HepG2 (cell line): ENCODE results near the gene TFEB. TPM values are rescaled to one million over a fixed set of nuclear protein-coding genes. Genes with fewer than 3 reads are reported as not detected.

Experiments
- ATAC-seq: fragments of 200-7000 bp; cut with Tn5 transposase; 3 replicates; pipeline ENCODE4 v1.9.1; 2020; ENCODE audit warnings: mild to moderate bottlenecking, moderate library complexity
- BruUV-seq: library from RNA; stranded (reverse); fragments of 400-500 nt; replicated peaks from 2 replicates; lab custom pipeline; 2021; lab: Mats Ljungman, UMichigan
- CTCF ChIA-PET: fragments of 300-600 bp; formaldehyde crosslinking; extraction: SDS; loops from one replicate; lab custom pipeline; 2021; ENCODE audit warnings: low total read pairs, inconsistent platforms, low intra/inter-chr PET ratio; lab: Yijun Ruan, JAX
- POLR2A ChIA-PET: fragments of 350-600 bp; sonication (Branson Sonifier 250); formaldehyde crosslinking; loops from one replicate; lab custom pipeline; 2020; ENCODE audit warnings: antibody characterized with exemption, inconsistent platforms; lab: Yijun Ruan, JAX
- DNase-seq: peaks from one replicate; pipeline ENCODE4 v3.0.0-alpha.2; 2015; ENCODE audit warnings: low spot score
- FAIRE-seq: peaks from 3 replicates; lab custom pipeline; 2011; peaks lifted over from hg19 to GRCh38; lab: Jason Lieb, UNC
- H2AFZ ChIP-seq: one replicate; pipeline ENCODE4 v1.6.1; 2011; ENCODE audit warnings: low read length, inconsistent platforms
- H3K27ac ChIP-seq: fragments of 300-600 bp; 3 replicates; pipeline ENCODE4 v1.8.0; 2011; ENCODE audit warnings: mixed run types, mild to moderate bottlenecking, mixed read lengths, low read length, inconsistent platforms; ENCODE audit not compliant: insufficient read depth; ENCODE audit errors: extremely low read length
- H3K27me3 ChIP-seq, 2 experiments: fragments of 200-600 bp in 1 of 2; 2 replicates in 1 of 2; 3 replicates in 1 of 2; pipeline versions ENCODE4 v1.6.0 to v1.8.0; 2011; ENCODE audit warnings: low read length in 2 of 2, mild to moderate bottlenecking in 2 of 2, moderate library complexity in 2 of 2, inconsistent platforms in 1 of 2; ENCODE audit not compliant: insufficient read depth in 2 of 2, control insufficient read depth in 1 of 2
- H3K36me3 ChIP-seq, 2 experiments: fragments of 200-600 bp in 1 of 2; replicated peaks in 1 of 2; 2 replicates in 1 of 2; 3 replicates in 1 of 2; pipeline versions ENCODE4 v1.5.1 to v1.8.0; 2011; ENCODE audit warnings: low read length in 2 of 2, inconsistent platforms in 1 of 2; ENCODE audit not compliant: insufficient read depth in 2 of 2, control insufficient read depth in 1 of 2
- H3K4me1 ChIP-seq: 2 replicates; pipeline ENCODE4 v1.5.1; 2012; ENCODE audit warnings: low read length, inconsistent platforms; ENCODE audit not compliant: insufficient read depth
- H3K4me2 ChIP-seq: 2 replicates; pipeline ENCODE4 v1.6.0; 2011; ENCODE audit warnings: low read depth, low read length, inconsistent platforms
- H3K4me3 ChIP-seq, 3 experiments: fragments of 200-600 bp in 1 of 3; sonication (generic), shearing (Covaris generic) in 1 of 3; replicated peaks in 1 of 3; 2 replicates each; pipeline ENCODE4 v1.5.1; 2011 to 2016; ENCODE audit warnings: low read length in 3 of 3, inconsistent platforms in 2 of 3, low read depth in 2 of 3, mild to moderate bottlenecking in 2 of 3, control low read depth in 1 of 3, mixed read lengths in 1 of 3; ENCODE audit not compliant: insufficient read depth in 1 of 3
- H3K79me2 ChIP-seq: one replicate; pipeline ENCODE4 v1.6.1; 2011; ENCODE audit warnings: low read length, inconsistent platforms; ENCODE audit not compliant: insufficient read depth
- H3K9ac ChIP-seq: 2 replicates; pipeline ENCODE4 v1.6.0; 2011; ENCODE audit warnings: mild to moderate bottlenecking, low read depth, low read length, inconsistent platforms; ENCODE audit not compliant: insufficient read depth
- H3K9me3 ChIP-seq: 2 replicates; pipeline ENCODE4 v1.5.1; 2012; ENCODE audit warnings: mild to moderate bottlenecking, low read length
- H4K20me1 ChIP-seq: 2 replicates; pipeline ENCODE4 v1.6.0; 2011; ENCODE audit warnings: inconsistent platforms, mild to moderate bottlenecking, low read length, moderate library complexity; ENCODE audit not compliant: insufficient read depth
- ETS1 ChIP-seq: sonication (generic); formaldehyde crosslinking; IDR thresholded peaks from 2 replicates; pipeline ENCODE4 v1.4.0; 2020; ENCODE audit warnings: missing genetic modification reagents
- FOXP4 ChIP-seq: sonication (generic); formaldehyde crosslinking; IDR thresholded peaks from 2 replicates; pipeline ENCODE4 v1.4.0; 2020; ENCODE audit warnings: missing genetic modification reagents
- GATA4 ChIP-seq: sonication (generic); IDR thresholded peaks from 2 replicates; pipeline ENCODE4 v1.6.1; 2016; ENCODE audit warnings: antibody characterized with exemption, low read depth, borderline replicate concordance
- GRHL1 ChIP-seq: sonication (generic); formaldehyde crosslinking; conservative IDR thresholded peaks from 2 replicates; pipeline ENCODE4 v1.8.0; 2022; ENCODE audit warnings: missing genetic modification reagents
- LRRFIP1 ChIP-seq: sonication (generic); formaldehyde crosslinking; conservative IDR thresholded peaks from 2 replicates; pipeline ENCODE4 v1.4.0; 2020; ENCODE audit warnings: missing genetic modification reagents
- MBNL3 ChIP-seq: fragments of 250-450 bp; sonication (Bioruptor Pico); conservative IDR thresholded peaks from 2 replicates; pipeline ENCODE4 v1.8.0; 2022; ENCODE audit warnings: mild to moderate bottlenecking, inconsistent platforms
- NR2F2 ChIP-seq: IDR thresholded peaks from 2 replicates; pipeline ENCODE4 v1.6.1; 2012; ENCODE audit warnings: low read depth, inconsistent platforms, borderline replicate concordance
- UBTF ChIP-seq: sonication (generic); formaldehyde crosslinking; IDR thresholded peaks from 2 replicates; pipeline ENCODE4 v1.4.0; 2020; ENCODE audit warnings: mild to moderate bottlenecking, missing genetic modification reagents
- ZFP91 ChIP-seq: sonication (generic); formaldehyde crosslinking; IDR thresholded peaks from 2 replicates; pipeline ENCODE4 v1.9.0; 2022; ENCODE audit warnings: missing genetic modification reagents, mild to moderate bottlenecking, borderline replicate concordance
- ZNF367 ChIP-seq: sonication (generic); formaldehyde crosslinking; IDR thresholded peaks from 2 replicates; pipeline ENCODE4 v1.4.0; 2020; ENCODE audit warnings: missing genetic modification reagents, borderline replicate concordance
- ZNF672 ChIP-seq: sonication (generic); formaldehyde crosslinking; IDR thresholded peaks from 2 replicates; pipeline ENCODE4 v1.8.1; 2022; ENCODE audit warnings: missing genetic modification reagents
- WGBS: methylation state at CpG from one replicate; pipeline ENCODE4 v1.1.6; 2017; ENCODE audit warnings: low lambda C conversion rate; 5-methylcytosine and 5-hydroxymethylcytosine counted together
- in situ Hi-C: cut with HindIII; loops from 2 replicates; pipeline ENCODE4 v1.10.0; 2017; ENCODE audit warnings: low pct_unique_long_range_greater_than_20kb; ENCODE audit not compliant: extremely low pct_ligation_motif_present
- intact Hi-C: fragments of 100-400 bp; cut with micrococcal nuclease; formaldehyde crosslinking; loops from one replicate; pipeline ENCODE4 v1.10.0; 2022; ENCODE audit not compliant: unreplicated experiment
- polyA plus RNA-seq, 8 experiments: library from polyadenylated mRNA; depleted of rRNA in 3 of 8; stranded (reverse) in 7 of 8; unstranded in 1 of 8; fragments of >200 nt; fragmentation: Illumina TruSeq in 4 of 8; extraction: Trizol in 4 of 8; gene quantifications; 2 replicates each; pipeline versions ENCODE4 v1.2.1 to v1.2.3, GENCODE V29; 2011 to 2016; ENCODE audit warnings: low read depth in 4 of 8, missing spikeins in 1 of 8, mixed read lengths in 1 of 8; ENCODE audit not compliant: insufficient read depth in 1 of 8
- total RNA-seq, 5 experiments: library from RNA; depleted of rRNA; stranded (reverse); fragments of >200 nt; fragmentation: Illumina TruSeq; extraction: Trizol; gene quantifications; 2 replicates each; pipeline ENCODE4 v1.2.3, GENCODE V29; 2016; ENCODE audit warnings: low read depth in 1 of 5

TFEB gene
- total and polyA plus RNA-seq, 2 of the 13 experiments (the other 11 are each of a cell fraction or from before 2014, with no cell fraction given) = 13.3 to 18.7 TPM

GRCh38 chr6:41702089-41702745 lies 33.2 kb downstream of the TFEB start:
- ChIA-PET CTCF (no interaction called here), POLR2A (no interaction called here)
- no peaks in the 10 kb centered on the region for H3K27me3 ChIP-seq
- H3K4me3 ChIP-seq = no peak overlapping the region
- H3K9me3 ChIP-seq = no peaks in the 10 kb centered on the region
- no peak overlapping the region for H2AFZ ChIP-seq
- intact Hi-C loops (no loop called here), in situ Hi-C loops (no loop called here)
- H3K4me2 ChIP-seq = no peak overlapping the region
- no peak for DNase-seq
- no peak overlapping the region for H3K27ac ChIP-seq
- no peaks in the 10 kb centered on the region for H3K79me2 ChIP-seq
- H4K20me1 ChIP-seq = no peaks in the 10 kb centered on the region
- no TSS peak for BruUV-seq
- peaks cover 0 to 5% of the 10 kb centered on the region in 2 experiments; a peak in 2 of 5 replicates for H3K36me3 ChIP-seq
- H3K4me1 ChIP-seq = peaks cover 18% of the 10 kb centered on the region
- H3K9ac ChIP-seq = no peak overlapping the region
- WGBS = 97% methylated on average over 9 of the region's 10 CpGs
- FAIRE-seq = no peak
- no peak for ATAC-seq
- no peak for TF ChIP-seq NR2F2
- TF ChIP-seq ETS1 (CRISPR knock-in tag) = no peak
- TF ChIP-seq FOXP4 (CRISPR knock-in tag) = no peak
- no peak for TF ChIP-seq UBTF (CRISPR knock-in tag)
- TF ChIP-seq ZFP91 (CRISPR knock-in tag) = no peak
- TF ChIP-seq GRHL1 = no peak
- TF ChIP-seq MBNL3 (CRISPR knock-in tag) = no peak
- no peak for TF ChIP-seq LRRFIP1 (CRISPR knock-in tag)
- TF ChIP-seq ZNF672 (CRISPR knock-in tag) = no peak
- no peak for TF ChIP-seq ZNF367 (CRISPR knock-in tag)
- TF ChIP-seq GATA4 = no peak
